ENCODE measurements around the gene MEGF9.
A peak's percentile ranks its signal among the peaks of the same experiment; 100 is the strongest.
"Not testable (repeated sequence)": the region's sequence is repeated elsewhere in the genome, so short reads cannot be mapped to it uniquely, and the experiment has no call there.

MEGF9 gene

GRCh38 chr9:120653762-120654161 is 60.5 kb downstream of the MEGF9 start:
- Histone ChIP-seq H3K27me3 (replicated peaks; ENCODE audit: control insufficient read depth, insufficient read depth, low read length) (no peaks in the 10 kb centered on the region), H3K9ac (ENCODE audit: low read length) (no peak overlapping the region), H3K36me3 (ENCODE audit: control insufficient read depth, insufficient read depth, low read length, severe bottlenecking) (peaks cover 14% of the 10 kb centered on the region), H3K4me1 (ENCODE audit: control insufficient read depth, insufficient read depth, low read length) (peaks cover 6% of the 10 kb centered on the region), H3K9me3 (ENCODE audit: control insufficient read depth, low read length) (no peaks in the 10 kb centered on the region), H3K4me3 (ENCODE audit: low read length) (no peak overlapping the region)
- no peak for DNase-seq (ENCODE audit: low read depth)

- Histone ChIP-seq H3K36me3 (ENCODE audit: control insufficient read depth, insufficient read depth, low read length, severe bottlenecking) (peaks cover 11% of the 10 kb centered on the region), H3K27me3 (replicated peaks; ENCODE audit: control insufficient read depth, insufficient read depth, low read length) (no peaks in the 10 kb centered on the region), H3K9me3 (ENCODE audit: control insufficient read depth, low read length) (no peaks in the 10 kb centered on the region), H3K9ac (ENCODE audit: low read length) (no peak overlapping the region), H3K4me1 (ENCODE audit: control insufficient read depth, insufficient read depth, low read length) (peaks cover 6% of the 10 kb centered on the region), H3K4me3 (ENCODE audit: low read length) (no peak overlapping the region)
- no peak for DNase-seq (ENCODE audit: low read depth)
These were observed 61.3 kb downstream of the MEGF9 start for GRCh38 chr9:120652934-120653333.

DNA sequence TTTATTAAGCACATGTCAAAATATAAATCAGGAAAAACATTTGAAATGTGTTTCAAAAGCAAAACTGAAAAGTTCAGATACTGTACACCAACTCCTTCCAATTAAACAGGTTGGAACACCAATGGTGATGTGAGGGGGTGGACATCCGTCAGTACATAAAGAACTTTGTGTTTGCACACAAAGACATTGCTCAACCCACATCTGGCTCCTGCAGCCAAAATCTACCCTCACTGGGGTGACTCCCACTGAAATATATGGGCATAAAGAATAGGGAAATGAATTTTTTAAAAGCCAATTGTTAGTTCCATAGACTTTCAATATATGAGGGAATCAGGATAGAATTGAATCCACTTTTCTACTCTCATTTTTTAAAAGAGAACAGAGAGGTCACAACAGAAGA is 63.9 kb downstream of the MEGF9 start:
- peaks cover 11% of the 10 kb centered on the region for H3K36me3 ChIP-seq (ENCODE audit: control insufficient read depth, insufficient read depth, low read length, severe bottlenecking)
- DNase-seq (ENCODE audit: low read depth), result peak; percentile 31
- H3K4me1 ChIP-seq (ENCODE audit: control insufficient read depth, insufficient read depth, low read length), result peaks cover 16% of the 10 kb centered on the region

GRCh38 chr9:120648581-120649197 is 65.6 kb downstream of the MEGF9 start:
- Histone ChIP-seq H3K4me1 (ENCODE audit: control insufficient read depth, insufficient read depth, low read length) (peaks cover 17% of the 10 kb centered on the region), H3K4me3 (ENCODE audit: low read length) (no peak overlapping the region), H3K36me3 (ENCODE audit: control insufficient read depth, insufficient read depth, low read length, severe bottlenecking) (peaks cover 19% of the 10 kb centered on the region), H3K27me3 (replicated peaks; ENCODE audit: control insufficient read depth, insufficient read depth, low read length) (no peaks in the 10 kb centered on the region), H3K9ac (ENCODE audit: low read length) (no peak overlapping the region), H3K9me3 (ENCODE audit: control insufficient read depth, low read length) (no peaks in the 10 kb centered on the region)
- DNase-seq (ENCODE audit: low read depth), result no peak

More for the DNA sequence above, 63.9 kb downstream of the MEGF9 start:
- H3K27me3 ChIP-seq (replicated peaks; ENCODE audit: control insufficient read depth, insufficient read depth, low read length), result no peaks in the 10 kb centered on the region
- H3K9ac ChIP-seq (ENCODE audit: low read length), result no peak overlapping the region
- H3K9me3 ChIP-seq (ENCODE audit: control insufficient read depth, low read length), result no peaks in the 10 kb centered on the region
- no peak overlapping the region for H3K4me3 ChIP-seq (ENCODE audit: low read length)

GRCh38 chr9:120646948-120647347 is 67.3 kb downstream of the MEGF9 start:
- DNase-seq (ENCODE audit: low read depth), result no peak
- Histone ChIP-seq H3K9ac (ENCODE audit: low read length) (no peak overlapping the region), H3K27me3 (replicated peaks; ENCODE audit: control insufficient read depth, insufficient read depth, low read length) (no peaks in the 10 kb centered on the region), H3K36me3 (ENCODE audit: control insufficient read depth, insufficient read depth, low read length, severe bottlenecking) (peaks cover 24% of the 10 kb centered on the region), H3K4me3 (ENCODE audit: low read length) (no peak overlapping the region), H3K4me1 (ENCODE audit: control insufficient read depth, insufficient read depth, low read length) (peaks cover 17% of the 10 kb centered on the region), H3K9me3 (ENCODE audit: control insufficient read depth, low read length) (no peaks in the 10 kb centered on the region)

- no peak overlapping the region for H3K9ac ChIP-seq (ENCODE audit: low read length)
These were observed 68.5 kb downstream of the MEGF9 start for GRCh38 chr9:120645760-120646159.

DNA sequence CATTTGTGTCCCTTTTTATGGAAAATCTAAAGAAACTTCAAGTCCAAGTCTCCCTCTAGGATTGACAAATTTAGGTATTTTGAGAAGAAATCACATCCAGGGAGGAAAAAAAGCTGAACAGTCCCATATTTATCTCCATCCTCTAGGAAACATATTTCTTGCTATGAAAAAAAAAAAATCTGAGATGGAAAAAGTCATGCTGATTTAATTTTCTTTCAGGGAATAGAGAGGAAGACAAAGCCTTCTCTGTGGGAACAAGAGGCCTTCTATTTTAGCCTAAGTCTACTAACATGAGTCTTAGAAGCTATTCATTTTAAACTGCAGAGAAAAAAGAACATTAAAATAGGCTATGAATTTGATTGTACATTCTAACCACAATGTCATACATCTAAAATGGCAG is 71.2 kb downstream of the MEGF9 start:
- DNase-seq (ENCODE audit: low read depth), result no peak
- H3K9ac ChIP-seq (ENCODE audit: low read length), result no peak overlapping the region
- H3K9me3 ChIP-seq (ENCODE audit: control insufficient read depth, low read length), result no peaks in the 10 kb centered on the region
- H3K4me3 ChIP-seq (ENCODE audit: low read length), result no peak overlapping the region
- peaks cover 10% of the 10 kb centered on the region for H3K4me1 ChIP-seq (ENCODE audit: control insufficient read depth, insufficient read depth, low read length)
- peaks cover 14% of the 10 kb centered on the region for H3K36me3 ChIP-seq (ENCODE audit: control insufficient read depth, insufficient read depth, low read length, severe bottlenecking)
- no peaks in the 10 kb centered on the region for H3K27me3 ChIP-seq (replicated peaks; ENCODE audit: control insufficient read depth, insufficient read depth, low read length)

More at GRCh38 chr9:120645760-120646159, 68.5 kb downstream of the MEGF9 start:
- Histone ChIP-seq H3K4me1 (ENCODE audit: control insufficient read depth, insufficient read depth, low read length) (peaks cover 17% of the 10 kb centered on the region), H3K4me3 (ENCODE audit: low read length) (no peak overlapping the region), H3K36me3 (ENCODE audit: control insufficient read depth, insufficient read depth, low read length, severe bottlenecking) (peaks cover 24% of the 10 kb centered on the region), H3K27me3 (replicated peaks; ENCODE audit: control insufficient read depth, insufficient read depth, low read length) (no peaks in the 10 kb centered on the region), H3K9me3 (ENCODE audit: control insufficient read depth, low read length) (no peaks in the 10 kb centered on the region)
- DNase-seq (ENCODE audit: low read depth), result no peak

- Histone ChIP-seq H3K9ac (ENCODE audit: low read length) (no peak overlapping the region), H3K36me3 (ENCODE audit: control insufficient read depth, insufficient read depth, low read length, severe bottlenecking) (peaks cover 14% of the 10 kb centered on the region), H3K9me3 (ENCODE audit: control insufficient read depth, low read length) (no peaks in the 10 kb centered on the region), H3K27me3 (replicated peaks; ENCODE audit: control insufficient read depth, insufficient read depth, low read length) (no peaks in the 10 kb centered on the region), H3K4me3 (ENCODE audit: low read length) (no peak overlapping the region), H3K4me1 (ENCODE audit: control insufficient read depth, insufficient read depth, low read length) (peaks cover 10% of the 10 kb centered on the region)
- DNase-seq (ENCODE audit: low read depth), result no peak
These were observed 72.0 kb downstream of the MEGF9 start for GRCh38 chr9:120642129-120642770.

- not testable (repeated sequence) for H3K4me3 ChIP-seq (ENCODE audit: low read length); DNase-seq (ENCODE audit: low read depth); H3K27me3 ChIP-seq (replicated peaks; ENCODE audit: control insufficient read depth, insufficient read depth, low read length); H3K9me3 ChIP-seq (ENCODE audit: control insufficient read depth, low read length); H3K9ac ChIP-seq (ENCODE audit: low read length); H3K4me1 ChIP-seq (ENCODE audit: control insufficient read depth, insufficient read depth, low read length)
- peaks cover 14% of the 10 kb centered on the region for H3K36me3 ChIP-seq (ENCODE audit: control insufficient read depth, insufficient read depth, low read length, severe bottlenecking)
These were observed 73.4 kb downstream of the MEGF9 start for GRCh38 chr9:120640874-120641273.

DNA sequence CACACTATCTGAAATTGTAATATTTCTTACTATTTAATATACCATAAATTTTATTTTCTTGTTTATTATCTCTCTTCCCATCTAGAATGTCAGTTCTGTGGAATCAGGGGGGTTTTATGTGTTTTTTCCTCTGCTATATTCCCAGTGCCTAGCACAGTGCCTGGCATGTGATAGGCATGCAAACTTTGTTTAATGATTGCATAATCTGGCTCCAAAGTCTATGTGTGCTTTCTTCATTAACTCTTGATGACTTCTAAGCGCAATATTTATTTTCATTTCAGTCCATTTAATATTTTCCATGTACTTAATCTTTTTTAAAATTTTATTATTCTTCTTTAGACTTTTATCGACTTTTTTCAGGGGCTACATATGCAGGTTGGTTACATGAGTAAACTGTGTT is 73.9 kb downstream of the MEGF9 start:
- no peak overlapping the region for H3K4me3 ChIP-seq (ENCODE audit: low read length)
- peaks cover 5% of the 10 kb centered on the region for H3K9me3 ChIP-seq (ENCODE audit: control insufficient read depth, low read length)
- no peak overlapping the region for H3K9ac ChIP-seq (ENCODE audit: low read length)
- peaks cover under 1% of the 10 kb centered on the region for H3K4me1 ChIP-seq (ENCODE audit: control insufficient read depth, insufficient read depth, low read length)
- peaks cover 19% of the 10 kb centered on the region for H3K36me3 ChIP-seq (ENCODE audit: control insufficient read depth, insufficient read depth, low read length, severe bottlenecking)
- no peaks in the 10 kb centered on the region for H3K27me3 ChIP-seq (replicated peaks; ENCODE audit: control insufficient read depth, insufficient read depth, low read length)
- DNase-seq (ENCODE audit: low read depth), result no peak

DNA sequence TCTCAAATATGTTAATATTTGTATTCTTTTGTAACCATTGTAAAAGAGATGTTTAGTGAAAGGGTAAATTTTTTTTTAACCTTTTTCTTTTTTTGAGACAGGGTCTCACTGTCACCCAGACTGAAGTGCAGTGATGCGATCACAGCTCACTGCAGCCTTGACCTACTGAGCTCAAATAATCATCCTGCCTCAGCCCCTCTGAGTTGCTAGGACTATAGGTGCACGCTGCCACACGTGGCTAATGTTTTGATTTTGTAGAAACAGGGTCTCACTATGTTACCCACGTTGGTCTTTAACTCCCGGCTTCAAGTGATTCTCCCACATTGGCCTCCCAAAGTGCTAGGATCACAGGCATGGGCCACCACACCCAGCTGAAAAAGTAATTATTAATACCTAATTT is 76.4 kb downstream of the MEGF9 start:
- H3K4me3 ChIP-seq (ENCODE audit: low read length), result no peak overlapping the region
- no peak overlapping the region for H3K9ac ChIP-seq (ENCODE audit: low read length)
- peaks cover 12% of the 10 kb centered on the region for H3K9me3 ChIP-seq (ENCODE audit: control insufficient read depth, low read length)
- H3K27me3 ChIP-seq (replicated peaks; ENCODE audit: control insufficient read depth, insufficient read depth, low read length), result no peaks in the 10 kb centered on the region
- H3K36me3 ChIP-seq (ENCODE audit: control insufficient read depth, insufficient read depth, low read length, severe bottlenecking), result peaks cover 14% of the 10 kb centered on the region
- DNase-seq (ENCODE audit: low read depth), result no peak
- no peaks in the 10 kb centered on the region for H3K4me1 ChIP-seq (ENCODE audit: control insufficient read depth, insufficient read depth, low read length)
